Type B pancreatic cell (in vitro differentiated cells): ENCODE measurements around the gene ACER3. TPM values are rescaled to one million over a fixed set of nuclear protein-coding genes. Genes with fewer than 3 reads are reported as not detected.

Source experiments
- DNase-seq: peaks from one replicate; pipeline ENCODE4 v3.0.0; 2021; ENCODE audit warnings: mixed read lengths; ENCODE audit not compliant: unreplicated experiment; ENCODE audit errors: extremely low spot score
- H3K27ac Mint-ChIP-seq: 2 replicates; pipeline ENCODE4 v1.8.0; 2021; ENCODE audit warnings: mild to moderate bottlenecking, mixed read lengths
- H3K27me3 Mint-ChIP-seq: 2 replicates; pipeline ENCODE4 v1.8.0; 2021; ENCODE audit warnings: mixed read lengths
- H3K36me3 Mint-ChIP-seq: 2 replicates; pipeline ENCODE4 v1.8.0; 2021; ENCODE audit warnings: mixed read lengths
- H3K4me1 Mint-ChIP-seq: one replicate; pipeline ENCODE4 v1.8.0; 2021; ENCODE audit warnings: mixed read lengths; ENCODE audit not compliant: unreplicated experiment
- H3K4me3 Mint-ChIP-seq: 2 replicates; pipeline ENCODE4 v1.8.0; 2021; ENCODE audit warnings: mild to moderate bottlenecking, mixed read lengths
- H3K9me3 Mint-ChIP-seq: 2 replicates; pipeline ENCODE4 v1.8.0; 2021; ENCODE audit warnings: mixed read lengths
- CTCF ChIP-seq: fragments of 200-600 bp; sonication (generic); conservative IDR thresholded peaks from 2 replicates; pipeline ENCODE4 v1.5.0; 2021; ENCODE audit warnings: antibody characterized with exemption, mild to moderate bottlenecking
- total RNA-seq: library from RNA; stranded (reverse); gene quantifications from 2 replicates; pipeline ENCODE4 v1.2.1, GENCODE V29; 2021; ENCODE audit warnings: low replicate concordance

ACER3 gene
- total RNA-seq, 1 donor from 2014 or later = 25.7 TPM

- peak; percentile 59 for DNase-seq
- TF ChIP-seq CTCF = no peak
These were observed 212.7 kb downstream of the ACER3 start for GRCh38 chr11:77073328-77074001.

GRCh38 chr11:77074205-77074604 is 213.5 kb downstream of the ACER3 start:
- Mint-ChIP-seq H3K9me3 (peaks cover 7% of the 10 kb centered on the region), H3K27ac (no peak overlapping the region), H3K4me1 (peaks cover 27% of the 10 kb centered on the region), H3K36me3 (no peaks in the 10 kb centered on the region), H3K27me3 (peaks cover 4% of the 10 kb centered on the region), H3K4me3 (no peak overlapping the region)
- TF ChIP-seq CTCF = no peak
- DNase-seq = peak; percentile 51

More at GRCh38 chr11:77073328-77074001, 212.7 kb downstream of the ACER3 start:
- H3K4me3 Mint-ChIP-seq = peak overlapping the region; percentile 41
- peaks cover 4% of the 10 kb centered on the region for H3K27me3 Mint-ChIP-seq
- H3K9me3 Mint-ChIP-seq = peaks cover 7% of the 10 kb centered on the region
- no peaks in the 10 kb centered on the region for H3K36me3 Mint-ChIP-seq
- peaks cover 27% of the 10 kb centered on the region for H3K4me1 Mint-ChIP-seq
- H3K27ac Mint-ChIP-seq = peak overlapping the region; percentile 39

- DNase-seq = peak; percentile 57
- Mint-ChIP-seq H3K27ac (no peak overlapping the region), H3K4me1 (peaks cover 27% of the 10 kb centered on the region), H3K27me3 (peaks cover 4% of the 10 kb centered on the region), H3K36me3 (no peaks in the 10 kb centered on the region), H3K9me3 (peaks cover 7% of the 10 kb centered on the region), H3K4me3 (no peak overlapping the region)
- no peak for TF ChIP-seq CTCF
These were observed 214.0 kb downstream of the ACER3 start for GRCh38 chr11:77074626-77075221.

GRCh38 chr11:77075425-77075905 is 214.7 kb downstream of the ACER3 start:
- DNase-seq = no peak
- peaks cover 4% of the 10 kb centered on the region for H3K27me3 Mint-ChIP-seq
- peaks cover 7% of the 10 kb centered on the region for H3K9me3 Mint-ChIP-seq
- H3K36me3 Mint-ChIP-seq = no peaks in the 10 kb centered on the region
- peaks cover 27% of the 10 kb centered on the region for H3K4me1 Mint-ChIP-seq
- TF ChIP-seq CTCF = no peak
- H3K27ac Mint-ChIP-seq = no peak overlapping the region
- H3K4me3 Mint-ChIP-seq = no peak overlapping the region

Other genes with a start within 250 kb of the ACER3 start
- gene LRRC32, start 190.2 kb upstream of the ACER3 start, total RNA-seq = 4.3 and 5.4 TPM in 2 replicates
- gene TSKU, start 77.6 kb upstream of the ACER3 start, total RNA-seq = 32.8 and 36.7 TPM in 2 replicates
- 0.29 and 0.39 TPM in 2 replicates for gene B3GNT6, start 173.5 kb downstream of the ACER3 start, total RNA-seq
- 17.9 and 18.8 TPM in 2 replicates for gene CAPN5, start 206.1 kb downstream of the ACER3 start, total RNA-seq
- gene OMP, start 241.9 kb downstream of the ACER3 start, total RNA-seq = 0.86 and 0.94 TPM in 2 replicates